OCI-LY7 (cell line): ENCODE results near the gene CYBB.

Source experiments
- EZH2phosphoT487 ChIP-seq: fragments of 200-600 bp; sonication (generic); IDR thresholded peaks from 2 replicates; pipeline ENCODE4 v1.6.1; 2018; ENCODE audit warnings: low read depth, borderline replicate concordance, mild to moderate bottlenecking, mixed run types, antibody characterized with exemption, low read length, moderate library complexity, mixed read lengths
- TF ChIP-seq, protein P1 (sequence below): fragments of 200-600 bp; sonication (generic); conservative IDR thresholded peaks from 2 replicates; pipeline ENCODE4 v1.5.1; 2014; ENCODE audit warnings: mild to moderate bottlenecking, antibody characterized with exemption, low read length, moderate library complexity, mixed read lengths

DNA sequence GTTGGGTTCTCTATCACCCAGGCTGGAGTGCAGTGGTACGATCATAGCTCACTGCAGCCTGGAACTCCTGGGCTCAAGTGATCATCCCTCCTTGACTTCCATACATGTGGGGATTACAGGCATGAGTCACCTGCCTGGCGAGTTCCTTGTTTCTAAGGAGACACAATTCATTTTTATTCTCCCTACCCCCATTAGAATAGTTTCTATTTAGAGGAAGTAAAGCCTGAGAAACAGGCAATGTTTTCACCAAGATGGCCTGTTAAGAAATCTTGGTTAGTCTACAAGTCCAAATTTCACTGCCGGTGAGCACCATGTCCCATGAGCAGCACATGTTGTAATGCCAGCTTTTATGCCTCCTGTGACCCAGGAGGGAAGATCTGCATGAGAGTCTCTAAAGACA lies 5.7 kb downstream of the CYBB start:
- TF ChIP-seq, protein P1, sequence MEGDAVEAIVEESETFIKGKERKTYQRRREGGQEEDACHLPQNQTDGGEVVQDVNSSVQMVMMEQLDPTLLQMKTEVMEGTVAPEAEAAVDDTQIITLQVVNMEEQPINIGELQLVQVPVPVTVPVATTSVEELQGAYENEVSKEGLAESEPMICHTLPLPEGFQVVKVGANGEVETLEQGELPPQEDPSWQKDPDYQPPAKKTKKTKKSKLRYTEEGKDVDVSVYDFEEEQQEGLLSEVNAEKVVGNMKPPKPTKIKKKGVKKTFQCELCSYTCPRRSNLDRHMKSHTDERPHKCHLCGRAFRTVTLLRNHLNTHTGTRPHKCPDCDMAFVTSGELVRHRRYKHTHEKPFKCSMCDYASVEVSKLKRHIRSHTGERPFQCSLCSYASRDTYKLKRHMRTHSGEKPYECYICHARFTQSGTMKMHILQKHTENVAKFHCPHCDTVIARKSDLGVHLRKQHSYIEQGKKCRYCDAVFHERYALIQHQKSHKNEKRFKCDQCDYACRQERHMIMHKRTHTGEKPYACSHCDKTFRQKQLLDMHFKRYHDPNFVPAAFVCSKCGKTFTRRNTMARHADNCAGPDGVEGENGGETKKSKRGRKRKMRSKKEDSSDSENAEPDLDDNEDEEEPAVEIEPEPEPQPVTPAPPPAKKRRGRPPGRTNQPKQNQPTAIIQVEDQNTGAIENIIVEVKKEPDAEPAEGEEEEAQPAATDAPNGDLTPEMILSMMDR, result no peak
- TF ChIP-seq EZH2phosphoT487, result no peak
